GM15510 (cell line): ENCODE measurements around the gene PEAK1.

Experiments used
- POLR2A ChIP-seq: IDR thresholded peaks from 3 replicates; pipeline ENCODE4 v1.6.1; 2011; ENCODE audit warnings: borderline replicate concordance; ENCODE audit not compliant: insufficient read length; ENCODE audit errors: extremely low read depth

The PEAK1 gene

GRCh38 chr15:77201665-77202064, 218.2 kb downstream of the PEAK1 start:
- no peak for TF ChIP-seq POLR2A

- no peak for TF ChIP-seq POLR2A
These were observed 223.5 kb downstream of the PEAK1 start for GRCh38 chr15:77196381-77196780.

- TF ChIP-seq POLR2A, result no peak
These were observed 224.3 kb downstream of the PEAK1 start for GRCh38 chr15:77195586-77195985.

- TF ChIP-seq POLR2A, result no peak
These were observed 227.5 kb downstream of the PEAK1 start for GRCh38 chr15:77192451-77192850.

GRCh38 chr15:77191230-77191834, 228.6 kb downstream of the PEAK1 start:
- TF ChIP-seq POLR2A, result no peak

GRCh38 chr15:77187751-77188464, 232.0 kb downstream of the PEAK1 start:
- no peak for TF ChIP-seq POLR2A

- TF ChIP-seq POLR2A, result no peak
These were observed 233.3 kb downstream of the PEAK1 start for GRCh38 chr15:77186594-77187011.

GRCh38 chr15:77185242-77185785, 234.6 kb downstream of the PEAK1 start:
- no peak for TF ChIP-seq POLR2A

- TF ChIP-seq POLR2A, result no peak
These were observed 236.8 kb downstream of the PEAK1 start for GRCh38 chr15:77183066-77183465.

GRCh38 chr15:77181305-77182074, 238.4 kb downstream of the PEAK1 start:
- no peak for TF ChIP-seq POLR2A

- no peak for TF ChIP-seq POLR2A
These were observed 239.1 kb downstream of the PEAK1 start for GRCh38 chr15:77180757-77181156.

GRCh38 chr15:77180270-77180669, 239.6 kb downstream of the PEAK1 start:
- TF ChIP-seq POLR2A, result no peak

- no peak for TF ChIP-seq POLR2A
These were observed 240.3 kb downstream of the PEAK1 start for GRCh38 chr15:77179541-77179998.

GRCh38 chr15:77178411-77178810, 241.5 kb downstream of the PEAK1 start:
- no peak for TF ChIP-seq POLR2A

- no peak for TF ChIP-seq POLR2A
These were observed 246.4 kb downstream of the PEAK1 start for GRCh38 chr15:77173487-77173886.
